Nephron progenitor cell (in vitro differentiated cells): Measurements from ENCODE around the gene DRC7.

Source experiments
- DNase-seq: peaks from one replicate; pipeline ENCODE4 v3.0.0; 2021
- H3K27ac Mint-ChIP-seq: 2 replicates; pipeline ENCODE4 v1.8.0; 2021; ENCODE audit warnings: mild to moderate bottlenecking, moderate library complexity, mixed read lengths
- H3K27me3 Mint-ChIP-seq: 2 replicates; pipeline ENCODE4 v1.8.0; 2021; ENCODE audit warnings: mild to moderate bottlenecking, low read depth, mixed read lengths; ENCODE audit not compliant: poor library complexity
- H3K36me3 Mint-ChIP-seq: 2 replicates; pipeline ENCODE4 v1.8.0; 2021; ENCODE audit warnings: low read depth, mixed read lengths
- H3K4me1 Mint-ChIP-seq: 2 replicates; pipeline ENCODE4 v1.8.0; 2021; ENCODE audit warnings: mixed read lengths
- H3K4me3 Mint-ChIP-seq: 2 replicates; pipeline ENCODE4 v1.8.0; 2021; ENCODE audit warnings: mild to moderate bottlenecking, moderate library complexity, mixed read lengths
- H3K9me3 Mint-ChIP-seq: 2 replicates; pipeline ENCODE4 v1.8.0; 2021; ENCODE audit warnings: mild to moderate bottlenecking, moderate library complexity, mixed read lengths
- CTCF ChIP-seq: fragments of 200-600 bp; sonication (generic); IDR thresholded peaks from 2 replicates; pipeline ENCODE4 v1.5.0; 2021; ENCODE audit warnings: antibody characterized with exemption

The DRC7 gene

GRCh38 chr16:57734308-57734924, 39.8 kb downstream of the DRC7 start:
- TF ChIP-seq CTCF: no peak
- H3K27me3 Mint-ChIP-seq: peaks cover 5% of the 10 kb centered on the region
- H3K36me3 Mint-ChIP-seq: peaks cover 14% of the 10 kb centered on the region

GRCh38 chr16:57734925-57735754, 40.5 kb downstream of the DRC7 start:
- no peak for TF ChIP-seq CTCF
- peak; percentile 99 for DNase-seq
- peak overlapping the region; percentile 98 for H3K4me3 Mint-ChIP-seq
- peaks cover 14% of the 10 kb centered on the region for H3K36me3 Mint-ChIP-seq
- H3K4me1 Mint-ChIP-seq: peaks cover 36% of the 10 kb centered on the region
- H3K27ac Mint-ChIP-seq: peak overlapping the region; percentile 100
- H3K27me3 Mint-ChIP-seq: peaks cover 5% of the 10 kb centered on the region
- peaks cover 16% of the 10 kb centered on the region for H3K9me3 Mint-ChIP-seq

More at GRCh38 chr16:57734308-57734924, 39.8 kb downstream of the DRC7 start:
- no peak for DNase-seq
- Mint-ChIP-seq H3K4me1 (peaks cover 36% of the 10 kb centered on the region), H3K4me3 (peak overlapping the region; percentile 98), H3K9me3 (peaks cover 16% of the 10 kb centered on the region), H3K27ac (peak overlapping the region; percentile 100)

- H3K27me3 Mint-ChIP-seq: peaks cover 5% of the 10 kb centered on the region
- H3K4me1 Mint-ChIP-seq: peaks cover 36% of the 10 kb centered on the region
- TF ChIP-seq CTCF: no peak
These were observed 41.3 kb downstream of the DRC7 start, which contains the start of gene KATNB1 for GRCh38 chr16:57735755-57736418. Gene KATNB1, plus strand, starts transcription at chr16:57735770. Its CDS starts 1,474 bp downstream, at chr16:57737244.

GRCh38 chr16:57736419-57737351, 42.1 kb downstream of the DRC7 start:
- TF ChIP-seq CTCF: no peak
- DNase-seq: peak; percentile 43
- H3K27me3 Mint-ChIP-seq: peaks cover 5% of the 10 kb centered on the region
- H3K36me3 Mint-ChIP-seq: peaks cover 14% of the 10 kb centered on the region
- peaks cover 35% of the 10 kb centered on the region for H3K4me1 Mint-ChIP-seq
- H3K4me3 Mint-ChIP-seq: peak overlapping the region; percentile 98
- H3K9me3 Mint-ChIP-seq: peaks cover 16% of the 10 kb centered on the region
- H3K27ac Mint-ChIP-seq: peak overlapping the region; percentile 94

More at GRCh38 chr16:57735755-57736418, 41.3 kb downstream of the DRC7 start, which contains the start of gene KATNB1:
- Mint-ChIP-seq H3K9me3 (peaks cover 16% of the 10 kb centered on the region), H3K27ac (peak within 1 kb of the TSS; percentile 100), H3K36me3 (peaks cover 14% of the 10 kb centered on the region), H3K4me3 (peak within 1 kb of the TSS; percentile 98)
- DNase-seq: no peak

- no peak overlapping the region for H3K4me3 Mint-ChIP-seq
- DNase-seq: no peak
- no peaks in the 10 kb centered on the region for H3K9me3 Mint-ChIP-seq
- peaks cover 30% of the 10 kb centered on the region for H3K4me1 Mint-ChIP-seq
- H3K36me3 Mint-ChIP-seq: peaks cover under 1% of the 10 kb centered on the region
- H3K27ac Mint-ChIP-seq: no peak overlapping the region
- no peaks in the 10 kb centered on the region for H3K27me3 Mint-ChIP-seq
- TF ChIP-seq CTCF: no peak
These were observed 44.2 kb downstream of the DRC7 start for GRCh38 chr16:57738844-57739243.
